HG03196 (cell line): Measurements from ENCODE around the gene TFDP2.
"Not testable (repeated sequence)": the region's sequence is repeated elsewhere in the genome, so short reads cannot be mapped to it uniquely, and the experiment has no call there.

Source experiments
- ATAC-seq: cut with Tn5 transposase; IDR thresholded peaks from one replicate; pipeline ENCODE4 v1.9.1; 2021; ENCODE audit not compliant: unreplicated experiment

The TFDP2 gene

DNA sequence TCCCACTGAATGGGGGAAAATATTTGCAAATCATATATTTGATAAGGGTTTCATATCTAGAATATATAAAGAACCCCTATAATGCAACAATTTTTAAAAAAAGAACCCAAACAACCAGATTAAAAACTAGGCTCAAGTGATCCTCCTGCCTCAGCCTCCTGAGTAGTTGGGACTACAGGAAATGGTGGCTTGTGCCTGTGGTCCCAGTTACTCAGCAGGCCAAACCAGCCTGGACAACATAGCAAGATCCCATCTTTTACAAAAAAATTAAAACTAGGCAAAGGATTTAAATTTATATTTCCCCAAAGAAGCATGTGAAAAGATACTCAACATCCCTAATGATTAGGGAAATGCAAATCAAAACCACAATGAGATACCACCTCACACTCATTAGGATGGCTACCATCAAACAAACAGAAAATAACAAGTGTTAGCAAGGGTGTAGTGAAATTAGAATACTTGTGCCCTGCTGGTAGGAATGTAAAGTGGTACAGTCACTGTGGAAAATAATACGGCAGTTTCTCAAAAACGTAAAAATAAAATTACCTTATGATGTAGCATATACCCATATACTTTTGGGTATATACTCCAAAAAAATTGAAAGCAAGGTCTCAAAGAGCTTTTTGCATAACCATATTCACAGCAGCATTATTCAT is 19.7 kb downstream of the TFDP2 start:
- no peak for ATAC-seq

DNA sequence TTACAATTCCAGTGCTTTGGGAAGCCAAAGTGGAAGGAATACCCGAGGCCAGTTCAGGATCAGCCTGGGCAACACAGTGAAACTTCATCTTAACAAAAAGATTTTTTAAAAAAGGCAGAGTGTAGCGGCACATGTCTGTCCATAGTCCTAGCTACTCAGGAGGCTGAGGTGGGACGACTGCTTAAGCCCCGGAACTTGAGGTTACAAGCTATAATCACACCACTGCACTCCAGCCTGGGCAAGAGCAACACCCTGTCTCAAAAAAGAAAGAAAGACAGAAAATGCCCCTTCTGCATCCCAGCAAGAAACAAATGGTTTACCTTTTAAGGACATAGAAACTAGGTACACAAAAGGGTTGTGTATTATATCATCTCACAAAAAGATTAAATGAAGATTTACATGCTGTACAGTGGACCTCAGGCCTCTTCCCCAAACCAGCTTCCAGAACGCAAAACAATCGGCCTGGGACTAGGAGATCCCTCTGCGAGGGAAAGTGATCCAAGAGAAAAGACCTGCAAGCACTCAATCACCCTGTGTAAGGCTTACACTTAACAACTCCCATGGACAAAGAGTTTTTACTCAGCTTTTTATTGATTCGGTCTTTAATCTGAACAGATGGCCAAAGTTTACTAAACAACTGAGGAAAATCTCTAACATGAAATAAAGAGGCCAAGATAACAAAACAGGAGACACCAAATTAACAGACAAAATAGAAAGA is 21.2 kb downstream of the TFDP2 start:
- ATAC-seq, result no peak

DNA sequence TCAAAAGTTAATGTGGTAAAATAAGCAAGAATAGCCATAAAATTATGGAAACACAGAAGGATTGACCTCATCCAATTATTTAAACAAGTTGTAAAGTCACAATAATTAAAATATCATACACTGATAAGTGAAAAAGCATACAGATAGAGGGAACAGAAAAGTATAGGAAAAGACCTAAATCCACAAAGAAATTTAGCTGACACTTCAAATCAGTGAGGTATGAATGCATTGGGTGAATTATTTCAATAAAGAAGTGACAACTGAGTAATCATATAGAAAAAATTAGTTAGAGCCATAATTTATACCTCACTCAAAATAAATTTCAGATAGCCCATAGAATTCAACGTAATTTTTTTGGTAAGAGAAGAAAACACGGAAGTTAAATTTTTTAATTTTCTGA is 25.1 kb downstream of the TFDP2 start:
- ATAC-seq, result no peak

DNA sequence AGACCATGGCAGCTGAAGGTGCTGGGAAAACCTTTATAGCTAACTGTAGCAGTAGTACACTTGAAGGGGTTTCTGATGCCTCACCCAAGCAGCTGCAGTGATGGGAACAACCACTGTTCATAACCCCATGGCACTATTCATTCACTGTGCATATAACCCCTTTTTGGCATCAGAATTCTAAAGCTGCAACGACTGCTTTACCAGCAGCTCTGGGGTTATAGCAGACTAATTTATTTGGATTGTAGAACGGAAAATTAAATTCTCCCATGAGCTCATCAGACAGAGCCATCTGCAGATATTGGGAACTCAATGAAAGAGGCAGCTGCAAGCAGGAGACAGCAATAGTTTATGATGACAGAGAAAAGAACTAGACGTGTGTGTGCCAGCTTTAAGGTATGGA is 28.6 kb downstream of the TFDP2 start:
- ATAC-seq, result no peak

DNA sequence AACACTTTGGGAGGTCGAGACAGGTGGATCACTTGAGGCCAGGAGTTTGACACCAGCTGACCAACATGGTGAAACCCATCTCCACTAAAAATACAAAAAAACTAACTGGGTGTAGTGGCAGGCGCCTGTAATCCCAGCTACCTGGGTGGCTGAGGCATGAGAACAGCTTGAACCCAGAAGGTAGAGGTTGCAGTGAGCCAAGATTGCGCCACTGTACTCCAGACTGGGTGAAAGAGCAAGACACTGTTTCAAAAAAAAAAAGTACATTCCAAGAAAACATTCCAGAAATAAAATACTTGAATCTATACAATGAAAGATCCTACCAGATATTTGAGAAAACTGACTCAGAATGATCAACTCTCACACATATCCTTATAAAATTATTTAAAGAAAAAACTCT is 30.4 kb downstream of the TFDP2 start:
- no peak for ATAC-seq

DNA sequence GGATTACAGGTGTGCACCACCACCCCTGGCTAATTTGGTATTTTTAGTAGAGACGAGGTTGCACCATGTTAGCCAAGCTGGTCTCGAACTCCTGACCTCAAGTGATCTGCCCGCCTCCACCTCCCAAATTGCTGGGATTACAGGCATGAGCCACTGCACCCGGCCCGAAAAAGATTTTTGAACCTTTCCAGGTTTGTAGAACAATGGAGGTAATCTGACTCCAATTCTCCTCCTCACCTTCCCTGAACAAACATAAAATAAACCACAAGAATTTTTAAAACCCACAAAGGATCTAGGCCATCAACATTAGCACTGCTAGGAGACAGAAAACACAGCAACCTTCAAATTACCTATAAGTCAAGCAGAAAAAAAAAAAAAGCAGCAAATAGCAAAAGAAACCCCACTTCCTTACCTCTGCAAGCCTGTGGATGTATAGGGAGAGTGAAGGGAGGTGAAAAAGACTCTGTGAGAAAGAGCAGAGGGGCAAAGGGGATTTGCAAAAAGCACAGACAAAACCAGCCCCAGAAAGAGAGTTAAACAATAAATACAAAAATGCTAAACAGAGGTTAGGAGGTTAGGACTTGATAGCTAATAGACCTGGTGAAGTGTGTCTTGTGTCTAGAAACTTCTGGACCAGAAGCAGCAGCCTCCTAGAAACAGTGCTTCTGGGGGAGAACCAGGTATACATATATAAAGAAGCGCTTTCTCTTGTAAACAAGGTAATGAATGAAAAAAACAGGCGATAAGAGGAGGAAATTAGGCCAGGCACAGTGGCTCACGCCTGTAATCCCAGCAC is 32.1 kb downstream of the TFDP2 start:
- no peak for ATAC-seq

DNA sequence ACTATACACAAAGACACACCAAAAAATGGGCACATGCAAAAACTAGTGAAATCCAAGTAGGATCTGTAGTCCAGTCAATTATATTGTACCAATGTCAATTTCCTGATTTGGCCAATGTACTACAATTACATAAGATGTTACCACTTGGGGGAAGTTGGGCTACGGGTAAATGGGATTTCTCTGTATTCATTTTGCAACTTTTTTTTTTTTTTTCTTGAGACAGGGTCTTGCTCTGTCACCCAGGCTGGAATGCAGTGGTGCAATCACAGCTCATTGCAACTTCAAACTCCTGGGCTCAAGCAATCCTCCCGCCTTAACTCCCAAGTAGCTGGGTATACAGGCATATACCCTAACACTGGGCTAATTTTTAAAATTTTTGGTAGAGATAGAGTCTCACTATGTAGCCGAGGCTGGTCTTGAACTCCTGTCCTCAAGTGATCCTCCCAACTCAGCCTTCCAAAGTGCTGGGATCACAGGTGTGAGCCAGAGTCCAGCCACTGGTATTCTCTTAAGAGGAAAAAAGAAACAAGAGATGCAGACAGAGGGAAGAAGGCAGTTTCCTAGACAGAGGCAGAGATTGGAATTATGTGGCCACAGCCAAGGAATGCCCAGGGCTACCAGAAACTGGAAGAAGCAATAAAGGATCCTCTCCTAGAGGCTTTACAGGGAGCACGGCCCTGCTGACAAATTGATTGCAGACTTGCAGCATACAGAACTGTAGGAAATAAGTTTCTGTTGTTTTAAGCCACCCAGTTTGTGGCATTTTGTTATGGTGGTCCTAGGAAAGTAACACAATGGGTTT is 33.3 kb downstream of the TFDP2 start:
- ATAC-seq, result no peak

DNA sequence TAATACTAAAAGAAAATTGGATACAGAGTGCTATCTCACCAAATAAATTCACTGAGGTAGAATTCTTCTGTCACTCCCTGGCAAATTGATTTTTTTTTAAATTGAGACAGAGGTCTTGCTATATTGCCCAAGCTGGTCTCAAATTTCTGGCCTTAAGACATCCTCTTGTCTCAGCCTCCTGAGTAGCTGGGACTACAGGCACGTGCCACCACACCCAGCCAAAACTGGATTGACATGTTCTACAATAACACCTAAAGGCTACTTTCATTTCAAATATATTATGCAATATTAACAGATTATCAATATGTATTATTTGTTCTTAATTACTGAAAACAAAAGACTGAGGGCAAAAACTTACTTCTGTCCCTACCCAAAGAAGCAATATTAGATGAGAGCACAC is 36.7 kb downstream of the TFDP2 start:
- ATAC-seq, result no peak

DNA sequence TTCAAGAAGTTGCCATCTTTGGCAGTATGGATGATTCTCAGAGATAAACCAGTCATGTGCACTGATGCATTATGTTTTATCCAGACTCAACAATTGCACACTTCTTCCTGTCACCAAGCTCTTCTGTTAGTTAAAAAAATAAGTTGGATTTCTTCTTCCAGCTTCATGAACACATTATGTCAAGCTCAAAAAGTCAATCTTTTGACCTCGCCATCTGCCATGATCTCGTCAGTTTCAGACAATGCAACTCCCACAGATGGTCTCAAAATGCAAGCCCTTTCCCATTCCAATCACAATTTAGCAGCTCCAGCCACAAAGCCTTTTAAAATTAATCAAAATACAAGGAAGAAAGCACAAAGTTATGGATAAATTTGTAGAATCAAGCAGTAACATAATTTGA is 42.8 kb downstream of the TFDP2 start:
- ATAC-seq, result no peak

DNA sequence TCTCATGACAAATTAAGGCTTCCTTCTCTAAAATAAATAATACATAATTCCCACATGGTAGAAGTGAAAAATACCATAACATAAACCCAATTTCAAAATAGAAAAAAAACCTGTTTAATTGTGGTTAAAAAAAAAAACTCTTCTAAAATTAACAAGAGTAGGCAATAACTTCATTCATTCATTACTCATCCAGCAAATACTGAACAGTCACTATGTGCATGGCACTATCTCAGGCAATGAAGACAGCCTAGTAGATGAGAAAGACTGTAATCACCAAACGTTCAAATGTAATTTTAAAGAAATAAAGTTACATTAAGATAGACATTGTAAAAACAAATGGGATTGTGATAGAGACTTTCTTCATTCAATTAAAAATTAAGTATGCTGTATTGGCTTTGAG is 43.4 kb downstream of the TFDP2 start:
- ATAC-seq, result no peak

DNA sequence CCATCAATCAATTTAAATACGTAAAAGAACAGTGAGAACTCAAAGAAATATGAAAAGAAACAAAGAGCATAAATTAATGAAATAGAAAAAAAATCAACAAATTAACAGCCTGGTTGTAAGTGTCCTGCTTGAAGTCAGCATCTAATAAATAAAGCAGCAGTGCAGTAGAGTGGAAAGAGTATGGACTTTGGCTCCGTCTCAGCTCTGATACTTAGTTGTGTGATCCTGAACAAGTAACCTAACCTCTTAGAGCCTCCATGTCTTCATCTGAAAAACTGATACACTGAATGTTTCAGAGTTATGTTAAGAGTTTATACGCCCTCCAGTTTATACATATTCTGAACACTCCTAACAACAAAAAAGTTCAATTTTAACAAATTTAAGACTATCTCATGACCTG is 44.6 kb downstream of the TFDP2 start:
- no peak for ATAC-seq

DNA sequence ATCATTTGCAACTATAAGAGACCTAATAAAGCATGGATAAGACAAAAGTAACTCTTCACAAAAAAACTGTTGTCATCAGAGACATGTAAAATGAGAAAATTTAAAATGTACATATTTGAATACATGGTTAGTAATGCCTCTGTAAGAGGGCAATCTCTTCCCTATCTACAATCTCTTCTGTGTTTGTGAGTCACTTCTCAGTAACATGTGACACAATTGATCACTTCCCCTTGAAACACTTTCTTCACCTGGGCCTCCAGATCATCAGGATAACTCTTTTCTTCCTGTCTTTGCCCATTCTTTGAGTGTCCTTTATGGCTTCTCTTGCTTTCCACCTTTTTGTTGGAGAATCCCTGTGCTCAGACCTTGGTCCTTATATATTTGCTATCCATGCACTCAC is 50.4 kb downstream of the TFDP2 start:
- no peak for ATAC-seq

DNA sequence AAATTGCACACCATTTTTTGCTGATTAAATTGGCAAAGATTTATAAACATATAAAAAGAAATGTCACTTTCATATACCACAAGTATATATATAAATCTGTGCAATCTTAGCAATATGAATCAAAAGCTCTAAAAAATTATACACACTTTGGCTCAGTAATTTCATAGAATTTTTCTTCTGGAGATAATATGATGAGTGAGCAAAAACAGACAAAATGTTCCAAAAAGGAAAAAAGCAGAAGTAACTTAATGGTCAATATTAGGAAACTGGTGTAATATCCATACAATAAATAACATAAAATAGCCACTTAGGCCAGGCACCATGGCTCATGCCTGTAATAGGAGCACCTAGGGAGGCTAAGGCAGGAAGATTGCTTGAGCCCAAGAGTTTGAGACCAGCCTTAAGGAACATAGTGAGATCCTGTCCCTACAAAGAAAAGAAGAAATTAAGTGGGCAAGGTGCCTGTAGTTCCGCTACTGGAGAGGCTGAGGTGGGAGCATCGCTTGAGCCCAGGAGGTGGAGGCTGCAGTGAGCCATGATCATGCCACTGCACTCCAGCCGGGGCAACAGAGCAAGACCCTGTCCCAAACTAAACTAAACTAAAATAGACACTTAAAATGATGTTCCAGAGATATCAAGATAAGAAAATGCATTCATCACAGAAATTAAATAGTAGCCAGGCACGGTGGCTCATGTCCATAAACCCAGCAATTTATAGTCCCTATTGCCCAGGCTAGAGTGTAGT is 52.1 kb downstream of the TFDP2 start:
- ATAC-seq, result no peak

DNA sequence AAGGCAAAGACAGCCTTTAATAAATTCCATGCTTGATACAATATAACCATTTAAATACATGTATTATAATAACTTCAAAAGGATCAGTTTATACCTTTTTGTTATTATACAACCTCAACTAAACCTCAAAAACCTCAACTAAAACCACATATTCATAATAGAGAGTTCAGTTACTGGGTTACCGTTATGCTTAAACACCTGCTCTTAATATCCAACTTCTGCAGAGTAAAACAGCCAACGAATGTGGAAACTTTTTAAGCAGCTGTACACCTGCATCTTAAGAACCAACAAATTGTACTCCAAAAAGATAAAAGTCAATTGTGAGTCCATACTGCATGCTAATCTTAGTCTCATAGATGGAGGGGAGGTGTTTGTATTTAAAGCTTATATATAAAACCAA is 53.5 kb downstream of the TFDP2 start:
- ATAC-seq, result no peak

DNA sequence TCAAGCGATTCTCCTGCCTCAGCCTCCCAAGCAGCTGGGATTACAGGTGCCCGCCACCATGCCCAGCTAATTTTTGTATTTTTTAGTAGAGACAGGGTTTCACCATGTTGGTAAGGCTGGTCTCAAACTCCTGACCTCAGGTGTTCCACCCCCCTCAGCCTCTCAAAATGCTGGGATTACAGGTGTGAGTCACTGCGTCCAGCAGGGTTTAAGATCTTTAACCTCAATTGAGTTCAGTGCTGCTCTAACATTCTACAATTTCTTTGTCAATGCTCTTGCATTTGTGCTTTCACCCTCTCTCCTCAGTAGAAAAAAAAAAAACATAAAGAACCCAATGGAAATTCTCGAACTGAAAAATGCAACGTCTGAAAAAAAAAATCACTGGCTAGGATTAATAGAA is 60.4 kb downstream of the TFDP2 start:
- not testable (repeated sequence) for ATAC-seq

DNA sequence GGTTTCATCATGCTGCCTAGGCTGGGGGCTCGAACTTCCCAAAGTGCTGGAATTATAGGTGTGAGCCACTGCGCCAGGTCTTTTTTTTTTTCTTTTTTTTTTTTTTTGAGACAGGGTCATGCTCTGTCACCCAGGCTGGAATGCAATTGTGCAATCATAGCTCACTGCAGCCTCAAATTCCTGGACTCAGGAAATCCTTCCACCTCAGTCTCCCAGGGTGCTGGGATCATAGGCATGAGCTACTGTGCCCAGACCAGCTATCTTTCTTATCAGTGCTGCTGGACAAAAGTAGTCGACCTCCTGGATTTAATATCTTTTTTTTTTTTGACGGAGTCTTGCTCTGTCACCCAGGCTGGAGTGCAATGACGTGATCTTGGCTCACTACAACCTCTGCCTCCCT is 60.8 kb downstream of the TFDP2 start:
- no peak for ATAC-seq

DNA sequence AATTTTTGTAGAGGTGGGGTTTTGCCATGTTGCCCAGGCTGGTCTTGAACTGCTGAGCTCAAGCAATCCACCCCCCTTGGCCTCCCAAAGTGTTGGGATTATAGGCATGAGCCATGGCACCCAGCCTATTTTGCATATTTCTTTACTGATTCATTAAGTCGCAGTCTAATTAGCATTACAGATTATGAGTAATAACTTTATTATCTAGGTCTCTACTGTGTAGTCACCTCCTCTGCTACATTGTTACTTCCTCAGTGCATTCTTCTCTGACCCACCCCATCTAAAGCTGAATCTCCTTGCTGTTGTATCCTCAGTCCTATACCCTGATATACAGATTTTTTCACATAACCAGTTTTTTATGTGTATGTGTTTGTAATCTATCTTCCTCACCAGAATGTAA is 61.7 kb downstream of the TFDP2 start:
- ATAC-seq, result no peak

DNA sequence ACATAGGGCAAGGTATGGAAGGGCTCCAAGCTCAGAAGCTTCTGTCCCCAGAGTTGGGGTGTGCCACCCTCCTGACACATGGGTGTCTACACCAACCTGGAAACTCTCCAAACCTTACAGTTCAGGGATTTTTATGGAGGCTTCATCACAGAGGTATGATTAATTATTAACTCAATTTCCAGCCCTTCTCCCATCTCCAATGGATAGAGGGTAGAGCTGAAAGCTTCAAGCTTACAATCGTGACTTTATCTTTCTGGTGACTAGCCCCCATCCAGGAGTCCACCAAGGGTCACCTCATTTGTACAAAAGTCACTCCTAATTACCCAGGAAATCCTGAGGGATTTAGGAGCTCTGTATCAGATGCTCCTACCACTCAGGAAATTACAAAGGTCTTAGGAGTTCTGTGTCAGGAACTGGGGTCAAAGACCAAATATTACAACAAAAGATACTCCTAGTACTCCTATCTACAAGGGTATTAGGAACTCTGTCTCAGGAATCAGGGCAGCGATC is 62.7 kb downstream of the TFDP2 start:
- ATAC-seq, result no peak

DNA sequence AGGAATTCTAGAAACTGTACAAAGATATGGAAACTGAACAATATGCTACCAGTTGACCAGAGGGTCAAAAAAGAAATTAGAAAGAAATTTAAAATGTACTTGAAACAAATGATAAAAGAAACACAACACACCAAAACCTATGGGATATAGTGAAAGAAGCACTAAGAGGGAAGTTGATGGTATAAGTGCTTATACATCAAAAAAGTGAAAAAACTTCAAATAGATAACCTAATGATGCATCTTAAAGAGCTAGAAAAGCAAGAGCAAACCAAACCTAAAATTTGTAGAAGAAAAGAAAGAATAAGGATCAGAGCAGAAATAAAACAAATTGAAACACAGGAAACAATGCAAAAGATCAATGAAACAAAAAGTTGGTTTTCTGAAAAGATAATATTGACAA is 68.2 kb downstream of the TFDP2 start:
- no peak for ATAC-seq

DNA sequence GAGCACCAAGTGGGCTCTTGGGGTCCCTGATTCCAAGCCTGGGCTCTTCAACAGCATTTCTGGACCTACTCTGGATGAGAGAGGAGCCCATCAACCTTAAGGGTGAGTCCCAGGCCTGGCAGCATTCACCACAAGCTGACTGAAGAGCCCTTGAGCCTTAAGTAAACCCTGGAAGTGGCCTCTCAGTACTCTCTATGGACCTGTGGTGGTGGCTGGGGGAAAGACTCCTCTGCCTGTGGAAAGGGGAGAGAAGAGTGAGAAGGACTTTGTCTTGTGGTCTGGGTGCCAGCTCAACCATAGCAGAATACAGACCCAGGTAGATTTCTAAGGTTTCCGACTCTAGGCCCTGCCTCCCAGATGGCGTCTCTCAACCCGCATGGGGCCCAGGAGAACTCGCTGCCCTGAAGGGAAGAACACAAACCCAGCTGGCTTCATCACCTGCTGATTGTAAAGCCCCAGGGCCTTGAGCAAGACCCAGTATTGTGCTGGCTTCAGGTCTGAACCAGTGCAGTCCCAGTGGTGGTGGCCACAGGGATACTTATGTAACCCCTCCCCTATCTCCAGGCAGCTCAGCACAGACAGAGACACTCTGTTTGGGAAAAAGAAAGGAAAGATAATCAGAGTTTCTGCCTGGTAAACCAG is 71.4 kb downstream of the TFDP2 start:
- ATAC-seq, result no peak
